GM13976 (cell line): Measurements from ENCODE around the gene ZNF821.
"Not testable (repeated sequence)": the region's sequence is repeated elsewhere in the genome, so short reads cannot be mapped to it uniquely, and the experiment has no call there.

ENCODE experiments used
- DNase-seq: peaks from one replicate; pipeline ENCODE4 v3.0.0; 2012; ENCODE audit warnings: low spot score
- CTCF ChIP-seq: IDR thresholded peaks from 2 replicates; pipeline ENCODE4 v1.5.1; 2012; ENCODE audit warnings: borderline replicate concordance, mild to moderate bottlenecking; ENCODE audit not compliant: insufficient read depth; ENCODE audit errors: extremely low read depth, missing control alignments, control extremely low read depth
- in situ Hi-C: fragments of 300-500 bp; cut with MboI; formaldehyde crosslinking; loops from one replicate; pipeline ENCODE4 v1.12.0; 2022; ENCODE audit warnings: low sequenced_read_pairs, mixed read lengths, inconsistent platforms; ENCODE audit not compliant: unreplicated experiment

ZNF821 gene

GRCh38 chr16:71830359-71830758, 53.6 kb downstream of the ZNF821 start:
- in situ Hi-C loops: no loop called here
- no peak for TF ChIP-seq CTCF
- DNase-seq: no peak

- in situ Hi-C loops: no loop called here
- no peak for TF ChIP-seq CTCF
- no peak for DNase-seq
Observed at GRCh38 chr16:71826533-71827017, 57.4 kb downstream of the ZNF821 start.

- DNase-seq, in situ Hi-C loops: not testable (repeated sequence)
Observed at GRCh38 chr16:71817155-71817500, 66.9 kb downstream of the ZNF821 start.

GRCh38 chr16:71811261-71811803, 72.7 kb downstream of the ZNF821 start:
- DNase-seq: no peak
- in situ Hi-C loops: no loop called here
- TF ChIP-seq CTCF: no peak

GRCh38 chr16:71810155-71810530, 73.8 kb downstream of the ZNF821 start:
- in situ Hi-C loops, DNase-seq: not testable (repeated sequence)
